GM23338 (cell line): ENCODE data around the gene IGF2BP1. TPM values are rescaled to one million over a fixed set of nuclear protein-coding genes. Genes with fewer than 3 reads are reported as not detected.

ENCODE experiments used
- ATAC-seq: fragments of 200-7000 bp; cut with Tn5 transposase; 3 replicates; pipeline ENCODE4 v1.9.1; 2020
- DNase-seq: peaks from one replicate; pipeline ENCODE4 v3.0.0-alpha.2; 2015; ENCODE audit warnings: low spot score
- H2AFZ ChIP-seq: fragments of 200-600 bp; sonication (generic); 2 replicates; pipeline ENCODE4 v1.8.0; 2016; ENCODE audit warnings: antibody characterized with exemption, mild to moderate bottlenecking, moderate library complexity
- H3F3A ChIP-seq: fragments of 200-600 bp; sonication (generic); replicated peaks from 2 replicates; pipeline ENCODE4 v1.8.0; 2017; ENCODE audit warnings: antibody characterized with exemption, mixed run types, low read depth
- H3K27ac ChIP-seq: fragments of 200-600 bp; sonication (generic); 2 replicates; pipeline ENCODE4 v1.6.1; 2016; ENCODE audit warnings: low read depth
- H3K27me3 ChIP-seq: fragments of 200-600 bp; sonication (generic); 2 replicates; pipeline ENCODE4 v1.8.0; 2016; ENCODE audit warnings: mild to moderate bottlenecking, mixed run types, moderate library complexity; ENCODE audit not compliant: insufficient read depth
- H3K36me3 ChIP-seq: fragments of 200-600 bp; sonication (generic); 2 replicates; pipeline ENCODE4 v1.8.0; 2016; ENCODE audit warnings: mild to moderate bottlenecking; ENCODE audit not compliant: insufficient read depth
- H3K4me1 ChIP-seq: fragments of 200-600 bp; sonication (generic); 2 replicates; pipeline ENCODE4 v1.8.0; 2016; ENCODE audit warnings: mild to moderate bottlenecking, moderate library complexity; ENCODE audit not compliant: insufficient read depth
- H3K4me2 ChIP-seq: fragments of 200-600 bp; sonication (generic); 2 replicates; pipeline ENCODE4 v1.7.1; 2017; ENCODE audit warnings: mixed run types
- H3K4me3 ChIP-seq: fragments of 200-600 bp; sonication (generic); 2 replicates; pipeline ENCODE4 v1.6.1; 2016; ENCODE audit warnings: mixed run types
- H3K79me2 ChIP-seq: fragments of 200-600 bp; sonication (generic); replicated peaks from 2 replicates; pipeline ENCODE4 v1.8.0; 2017; ENCODE audit warnings: mild to moderate bottlenecking; ENCODE audit not compliant: insufficient read depth
- H3K9me2 ChIP-seq: fragments of 200-600 bp; sonication (generic); 2 replicates; pipeline ENCODE4 v1.8.0; 2017; ENCODE audit not compliant: insufficient read depth
- H4K20me1 ChIP-seq: fragments of 200-600 bp; sonication (generic); replicated peaks from 2 replicates; pipeline ENCODE4 v1.8.0; 2017; ENCODE audit warnings: mild to moderate bottlenecking; ENCODE audit not compliant: insufficient read depth
- H3K27ac Mint-ChIP-seq: 2 replicates; pipeline ENCODE4 v1.8.0; 2020; ENCODE audit warnings: inconsistent platforms, mild to moderate bottlenecking, moderate library complexity, mixed read lengths
- H3K27me3 Mint-ChIP-seq: 3 replicates; pipeline ENCODE4 v1.8.0; 2022; ENCODE audit warnings: low read depth, mild to moderate bottlenecking, moderate library complexity, mixed read lengths, inconsistent platforms; ENCODE audit not compliant: insufficient read depth, poor library complexity
- H3K36me3 Mint-ChIP-seq: 3 replicates; pipeline ENCODE4 v1.8.0; 2021; ENCODE audit warnings: low read depth, mild to moderate bottlenecking, inconsistent platforms, moderate library complexity, mixed read lengths
- H3K4me1 Mint-ChIP-seq: 3 replicates; pipeline ENCODE4 v1.8.0; 2020; ENCODE audit warnings: mild to moderate bottlenecking, inconsistent platforms, mixed read lengths
- H3K4me3 Mint-ChIP-seq: 3 replicates; pipeline ENCODE4 v1.8.0; 2021; ENCODE audit warnings: moderate library complexity, mild to moderate bottlenecking, inconsistent platforms, mixed read lengths
- H3K9me3 Mint-ChIP-seq: 3 replicates; pipeline ENCODE4 v1.8.0; 2020; ENCODE audit warnings: moderate library complexity, mild to moderate bottlenecking, inconsistent platforms, mixed read lengths
- CTCF ChIP-seq, 2 experiments: fragments of 200-600 bp in 1 of 2; sonication (generic) in 1 of 2; conservative IDR thresholded peaks; 2 replicates each; pipeline versions ENCODE4 v1.5.1 to v1.6.1; 2016 to 2017; ENCODE audit warnings: antibody characterized with exemption in 2 of 2, low read depth in 2 of 2, mild to moderate bottlenecking in 2 of 2, moderate library complexity in 1 of 2
- EZH2 ChIP-seq: fragments of 200-600 bp; sonication (generic); IDR thresholded peaks from one replicate; pipeline ENCODE4 v1.8.0; 2017; ENCODE audit warnings: antibody characterized with exemption, mild to moderate bottlenecking, low read depth; ENCODE audit not compliant: unreplicated experiment
- JUNB ChIP-seq: IDR thresholded peaks from one replicate; pipeline ENCODE4 v1.6.1; 2016; ENCODE audit warnings: antibody characterized with exemption; ENCODE audit not compliant: unreplicated experiment
- NANOG ChIP-seq: IDR thresholded peaks from 2 replicates; pipeline ENCODE4 v1.6.1; 2016; ENCODE audit warnings: antibody characterized with exemption, borderline replicate concordance
- POLR2AphosphoS5 ChIP-seq: IDR thresholded peaks from 2 replicates; pipeline ENCODE4 v1.6.1; 2016; ENCODE audit warnings: antibody characterized with exemption, low read depth
- REST ChIP-seq: IDR thresholded peaks from one replicate; pipeline ENCODE4 v1.6.1; 2018; ENCODE audit warnings: antibody characterized with exemption; ENCODE audit not compliant: unreplicated experiment
- STAT1 ChIP-seq: IDR thresholded peaks from one replicate; pipeline ENCODE4 v1.6.1; 2016; ENCODE audit warnings: antibody characterized with exemption; ENCODE audit not compliant: unreplicated experiment
- ZNF331 ChIP-seq: fragments of 250-450 bp; sonication (Bioruptor Pico); IDR thresholded peaks from 2 replicates; pipeline ENCODE4 v1.5.0; 2020; ENCODE audit warnings: low read depth, mild to moderate bottlenecking, moderate library complexity
- polyA plus RNA-seq: library from polyadenylated mRNA; unstranded; fragments of >200 nt; fragmentation: Nextera tagmentation; extraction: Ambion mirVana; gene quantifications from 2 replicates; pipeline ENCODE4 v1.2.1, GENCODE V29; 2016
- total RNA-seq: library from RNA; depleted of rRNA; stranded (reverse); fragments of >200 nt; shearing (Covaris generic); gene quantifications from 2 replicates; pipeline ENCODE4 v1.2.3, GENCODE V29; 2014

Gene IGF2BP1
- total and polyA plus RNA-seq, 2 experiments from 2014 or later: 68.6 to 249 TPM

GRCh38 chr17:49053171-49053829 is 56.1 kb downstream of the IGF2BP1 start:
- DNase-seq: peak; percentile 41
- Mint-ChIP-seq H3K27me3 (peaks cover 11% of the 10 kb centered on the region), H3K4me3 (peak overlapping the region; percentile 18; the same call in 1 of the 3 replicates), H3K9me3 (no peaks in the 10 kb centered on the region), H3K4me1 (peaks cover 50% of the 10 kb centered on the region), H3K36me3 (peaks cover 75% of the 10 kb centered on the region), H3K27ac (no peak overlapping the region)
- peak overlapping the region; percentile 61 for H3K4me2 ChIP-seq
- H3K27ac ChIP-seq: peak overlapping the region; percentile 89
- ATAC-seq: peak; percentile 58
- H3K4me1 ChIP-seq: peaks cover 52% of the 10 kb centered on the region
- no peaks in the 10 kb centered on the region for H3K9me2 ChIP-seq
- H4K20me1 ChIP-seq: peaks cover 42% of the 10 kb centered on the region
- H2AFZ ChIP-seq: no peak overlapping the region
- no peak overlapping the region for H3K4me3 ChIP-seq
- no peaks in the 10 kb centered on the region for H3K27me3 ChIP-seq
- H3K79me2 ChIP-seq: no peaks in the 10 kb centered on the region
- H3F3A ChIP-seq: peaks cover 51% of the 10 kb centered on the region
- peak in 1 of 2 experiments; percentile 22; a peak in 1 of 4 replicates for TF ChIP-seq CTCF (conservative IDR thresholded peaks at IDR 0.05; ENCODE audit: low read depth in 2 of 2)
- no peak for TF ChIP-seq EZH2
- H3K36me3 ChIP-seq: peaks cover 54% of the 10 kb centered on the region

GRCh38 chr17:49054342-49055092 is 57.3 kb downstream of the IGF2BP1 start:
- Mint-ChIP-seq H3K4me1 (peaks cover 46% of the 10 kb centered on the region), H3K36me3 (peaks cover 63% of the 10 kb centered on the region), H3K9me3 (no peaks in the 10 kb centered on the region), H3K27me3 (peaks cover 18% of the 10 kb centered on the region), H3K4me3 (peak overlapping the region; percentile 18; the same call in 1 of the 3 replicates), H3K27ac (no peak overlapping the region; the same call in 1 of the 2 replicates)
- peaks cover 42% of the 10 kb centered on the region for H3K36me3 ChIP-seq
- DNase-seq (no peak), ATAC-seq (peak; percentile 13)
- H3K27me3 ChIP-seq: no peaks in the 10 kb centered on the region
- H3K4me3 ChIP-seq: peak overlapping the region; percentile 29
- no peak overlapping the region for H2AFZ ChIP-seq
- no peaks in the 10 kb centered on the region for H3K79me2 ChIP-seq
- H3K4me2 ChIP-seq: peak overlapping the region; percentile 70
- no peaks in the 10 kb centered on the region for H3K9me2 ChIP-seq
- H4K20me1 ChIP-seq: peaks cover 33% of the 10 kb centered on the region
- peaks cover 40% of the 10 kb centered on the region for H3F3A ChIP-seq
- H3K27ac ChIP-seq: peak overlapping the region; percentile 89
- H3K4me1 ChIP-seq: peaks cover 52% of the 10 kb centered on the region
- TF ChIP-seq CTCF (conservative IDR thresholded peaks at IDR 0.05; ENCODE audit: low read depth in 2 of 2) (no peak), EZH2 (no peak), JUNB (no peak), POLR2AphosphoS5 (no peak), STAT1 (no peak), NANOG (no peak), REST (no peak), ZNF331 (CRISPR knock-in tag) (no peak)
